ENCODE results near the gene DYSF. TPM values are rescaled to one million over a fixed set of nuclear protein-coding genes. Genes with fewer than 3 reads are reported as not detected.

The DYSF gene
- polyA plus RNA-seq, 1 donor from 2014 or later, result 0.04 TPM

GRCh38 chr2:71610671-71611070 is 157.3 kb downstream of the DYSF start:
- TF ChIP-seq SMC3 (conservative IDR thresholded peaks at IDR 0.05; ENCODE audit: poor library complexity) (no peak), TAF1 (IDR thresholded peaks at IDR 0.05; ENCODE audit: low read depth) (no peak), MXI1 (conservative IDR thresholded peaks at IDR 0.05; ENCODE audit: poor library complexity, severe bottlenecking) (no peak), EZH2 (IDR thresholded peaks at IDR 0.05; ENCODE audit: borderline replicate concordance, insufficient read depth, low read length, poor library complexity, severe bottlenecking) (no peak), EP300 (conservative IDR thresholded peaks at IDR 0.05; ENCODE audit: poor library complexity, severe bottlenecking) (no peak), RAD21 (conservative IDR thresholded peaks at IDR 0.05) (no peak), CTCF (IDR thresholded peaks at IDR 0.05; ENCODE audit: poor library complexity, severe bottlenecking) (no peak), REST (IDR thresholded peaks at IDR 0.05; ENCODE audit: borderline replicate concordance) (no peak), POLR2AphosphoS5 (IDR thresholded peaks at IDR 0.05) (no peak)
- H3K4me2 ChIP-seq (ENCODE audit: low read length), result no peak overlapping the region
- H3K27ac ChIP-seq (ENCODE audit: low read length), result no peak overlapping the region
- no peaks in the 10 kb centered on the region for H3K9me2 ChIP-seq (ENCODE audit: insufficient read depth, low read length)
- H3K9ac ChIP-seq (ENCODE audit: low read length), result no peak overlapping the region
- no peaks in the 10 kb centered on the region for H4K20me1 ChIP-seq (ENCODE audit: insufficient read depth)
- H3F3A ChIP-seq (ENCODE audit: insufficient read depth, low read length, poor library complexity, severe bottlenecking), result no peaks in the 10 kb centered on the region
- H3K36me3 ChIP-seq (ENCODE audit: insufficient read depth, low read length), result no peaks in the 10 kb centered on the region
- H3K27me3 ChIP-seq (ENCODE audit: insufficient read depth, low read depth, low read length), result no peaks in the 10 kb centered on the region
- no peaks in the 10 kb centered on the region for H3K9me3 ChIP-seq (ENCODE audit: low read length)
- H3K4me3 ChIP-seq (ENCODE audit: low read length), result no peak overlapping the region
- H2AFZ ChIP-seq (ENCODE audit: low read depth, low read length), result no peak overlapping the region
- no peaks in the 10 kb centered on the region for H3K79me2 ChIP-seq (replicated peaks; ENCODE audit: insufficient read depth, low read length)

GRCh38 chr2:71611247-71611646 is 157.9 kb downstream of the DYSF start:
- no peaks in the 10 kb centered on the region for H3K27me3 ChIP-seq (ENCODE audit: insufficient read depth, low read depth, low read length)
- no peaks in the 10 kb centered on the region for H4K20me1 ChIP-seq (ENCODE audit: insufficient read depth)
- no peaks in the 10 kb centered on the region for H3F3A ChIP-seq (ENCODE audit: insufficient read depth, low read length, poor library complexity, severe bottlenecking)
- no peaks in the 10 kb centered on the region for H3K9me3 ChIP-seq (ENCODE audit: low read length)
- no peak overlapping the region for H3K4me2 ChIP-seq (ENCODE audit: low read length)
- H3K36me3 ChIP-seq (ENCODE audit: insufficient read depth, low read length), result no peaks in the 10 kb centered on the region
- H3K79me2 ChIP-seq (replicated peaks; ENCODE audit: insufficient read depth, low read length), result no peaks in the 10 kb centered on the region
- TF ChIP-seq RAD21 (conservative IDR thresholded peaks at IDR 0.05) (no peak), REST (IDR thresholded peaks at IDR 0.05; ENCODE audit: borderline replicate concordance) (no peak), EP300 (conservative IDR thresholded peaks at IDR 0.05; ENCODE audit: poor library complexity, severe bottlenecking) (no peak), MXI1 (conservative IDR thresholded peaks at IDR 0.05; ENCODE audit: poor library complexity, severe bottlenecking) (no peak), SMC3 (conservative IDR thresholded peaks at IDR 0.05; ENCODE audit: poor library complexity) (no peak), POLR2AphosphoS5 (IDR thresholded peaks at IDR 0.05) (no peak), CTCF (IDR thresholded peaks at IDR 0.05; ENCODE audit: poor library complexity, severe bottlenecking) (no peak), EZH2 (IDR thresholded peaks at IDR 0.05; ENCODE audit: borderline replicate concordance, insufficient read depth, low read length, poor library complexity, severe bottlenecking) (no peak), TAF1 (IDR thresholded peaks at IDR 0.05; ENCODE audit: low read depth) (no peak)
- no peak overlapping the region for H2AFZ ChIP-seq (ENCODE audit: low read depth, low read length)
- H3K9me2 ChIP-seq (ENCODE audit: insufficient read depth, low read length), result no peaks in the 10 kb centered on the region
- no peak overlapping the region for H3K27ac ChIP-seq (ENCODE audit: low read length)
- H3K4me3 ChIP-seq (ENCODE audit: low read length), result no peak overlapping the region
- H3K9ac ChIP-seq (ENCODE audit: low read length), result no peak overlapping the region

Data from neural cell (in vitro differentiated cells).